Vagina (tissue), 2 donors: ENCODE data around the gene ARG2. TPM values are rescaled to one million over a fixed set of nuclear protein-coding genes. Genes with fewer than 3 reads are reported as not detected.
A peak's percentile ranks its signal among the peaks of the same experiment; 100 is the strongest.
"Not testable (repeated sequence)": the region's sequence is repeated elsewhere in the genome, so short reads cannot be mapped to it uniquely, and the experiment has no call there.

Experiments used
- DNase-seq, 2 donors: peaks; one replicate each; pipeline ENCODE4 v3.0.0-alpha.2; 2017; ENCODE audit errors: extremely low spot score in 2 of 2
- H3K27ac ChIP-seq: fragments of 200-600 bp; sonication (generic); one replicate; pipeline ENCODE4 v1.5.1; 2019
- H3K27me3 ChIP-seq: fragments of 200-600 bp; sonication (generic); one replicate; pipeline ENCODE4 v1.5.1; 2019
- H3K36me3 ChIP-seq, 2 donors: fragments of 200-600 bp; sonication (generic); one replicate each; pipeline ENCODE4 v1.5.1; 2017 to 2019
- H3K4me1 ChIP-seq: fragments of 200-600 bp; sonication (generic); one replicate; pipeline ENCODE4 v1.5.1; 2019
- H3K4me3 ChIP-seq, 2 donors: fragments of 200-600 bp; sonication (generic); 1 replicate in 1 of 2; 2 replicates in 1 of 2; pipeline ENCODE4 v1.5.1; 2016 to 2019
- H3K9me3 ChIP-seq: fragments of 200-600 bp; sonication (generic); one replicate; pipeline ENCODE4 v1.5.1; 2019
- POLR2A ChIP-seq, 2 donors: fragments of 450-650 bp; IDR thresholded peaks; one replicate each; pipeline ENCODE4 v1.6.1; 2017; ENCODE audit warnings: antibody characterized with exemption in 2 of 2, mild to moderate bottlenecking in 2 of 2, moderate library complexity in 2 of 2
- POLR2AphosphoS5 ChIP-seq, 2 donors: sonication (generic); formaldehyde crosslinking; IDR thresholded peaks; one replicate each; pipeline ENCODE4 v1.9.0; 2017; ENCODE audit warnings: antibody characterized with exemption in 2 of 2, mild to moderate bottlenecking in 2 of 2, low read depth in 1 of 2; ENCODE audit not compliant: insufficient read depth in 1 of 2
- intact Hi-C: fragments of 100-400 bp; cut with DNase I; formaldehyde crosslinking; loops from one replicate; pipeline ENCODE4 v1.15.1; 2023
- total RNA-seq: library from RNA; depleted of rRNA; stranded (reverse); fragments of >200 nt; gene quantifications from one replicate; pipeline ENCODE4 v1.2.3, GENCODE V29; 2016
- TF ChIP-seq, protein P1 (sequence below), 3 experiments: fragments of 450-650 bp in 2 of 3; fragments of 200-600 bp in 1 of 3; sonication (generic) in 1 of 3; IDR thresholded peaks; one replicate each; pipeline ENCODE4 v1.5.1; 2017 to 2019; ENCODE audit warnings: antibody characterized with exemption in 3 of 3, mild to moderate bottlenecking in 2 of 3, moderate library complexity in 2 of 3

The ARG2 gene
- total RNA-seq, 1 donor from 2014 or later = 14.2 TPM

GRCh38 chr14:67622675-67623074, 3.0 kb downstream of the ARG2 start:
- Histone ChIP-seq H3K27ac (peak overlapping the region; percentile 85), H3K4me3 (no peak overlapping the region), H3K27me3 (no peaks in the 10 kb centered on the region), H3K36me3 (no peaks in the 10 kb centered on the region), H3K4me1 (peaks cover 29% of the 10 kb centered on the region), H3K9me3 (no peaks in the 10 kb centered on the region)
- DNase-seq = no peak
- peak in 1 of 2 donors; percentile 30 for TF ChIP-seq POLR2AphosphoS5 (IDR thresholded peaks at IDR 0.05; ENCODE audit: insufficient read depth in 1 of 2, low read depth in 1 of 2)
- TF ChIP-seq, protein P1, sequence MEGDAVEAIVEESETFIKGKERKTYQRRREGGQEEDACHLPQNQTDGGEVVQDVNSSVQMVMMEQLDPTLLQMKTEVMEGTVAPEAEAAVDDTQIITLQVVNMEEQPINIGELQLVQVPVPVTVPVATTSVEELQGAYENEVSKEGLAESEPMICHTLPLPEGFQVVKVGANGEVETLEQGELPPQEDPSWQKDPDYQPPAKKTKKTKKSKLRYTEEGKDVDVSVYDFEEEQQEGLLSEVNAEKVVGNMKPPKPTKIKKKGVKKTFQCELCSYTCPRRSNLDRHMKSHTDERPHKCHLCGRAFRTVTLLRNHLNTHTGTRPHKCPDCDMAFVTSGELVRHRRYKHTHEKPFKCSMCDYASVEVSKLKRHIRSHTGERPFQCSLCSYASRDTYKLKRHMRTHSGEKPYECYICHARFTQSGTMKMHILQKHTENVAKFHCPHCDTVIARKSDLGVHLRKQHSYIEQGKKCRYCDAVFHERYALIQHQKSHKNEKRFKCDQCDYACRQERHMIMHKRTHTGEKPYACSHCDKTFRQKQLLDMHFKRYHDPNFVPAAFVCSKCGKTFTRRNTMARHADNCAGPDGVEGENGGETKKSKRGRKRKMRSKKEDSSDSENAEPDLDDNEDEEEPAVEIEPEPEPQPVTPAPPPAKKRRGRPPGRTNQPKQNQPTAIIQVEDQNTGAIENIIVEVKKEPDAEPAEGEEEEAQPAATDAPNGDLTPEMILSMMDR (IDR thresholded peaks at IDR 0.05) = no peak
- intact Hi-C loops = loop anchor here (5.0 kb wide), 1 partner anchor 45 kb away; no protein-coding TSS in a partner anchor

GRCh38 chr14:67623114-67623513, 3.4 kb downstream of the ARG2 start:
- peak overlapping the region; percentile 85 for H3K27ac ChIP-seq
- no peaks in the 10 kb centered on the region for H3K27me3 ChIP-seq
- no peak overlapping the region for H3K4me3 ChIP-seq
- TF ChIP-seq, protein P1 (IDR thresholded peaks at IDR 0.05) = no peak
- TF ChIP-seq POLR2AphosphoS5 (IDR thresholded peaks at IDR 0.05; ENCODE audit: insufficient read depth in 1 of 2, low read depth in 1 of 2) (peak in 1 of 2 donors; percentile 32), POLR2A (IDR thresholded peaks at IDR 0.05) (no peak)
- no peak for DNase-seq
- no peaks in the 10 kb centered on the region for H3K9me3 ChIP-seq
- H3K36me3 ChIP-seq = no peaks in the 10 kb centered on the region
- intact Hi-C loops = loop anchor here (5.0 kb wide), 1 partner anchor 44 kb away; no protein-coding TSS in a partner anchor
- H3K4me1 ChIP-seq = peaks cover 29% of the 10 kb centered on the region

DNA sequence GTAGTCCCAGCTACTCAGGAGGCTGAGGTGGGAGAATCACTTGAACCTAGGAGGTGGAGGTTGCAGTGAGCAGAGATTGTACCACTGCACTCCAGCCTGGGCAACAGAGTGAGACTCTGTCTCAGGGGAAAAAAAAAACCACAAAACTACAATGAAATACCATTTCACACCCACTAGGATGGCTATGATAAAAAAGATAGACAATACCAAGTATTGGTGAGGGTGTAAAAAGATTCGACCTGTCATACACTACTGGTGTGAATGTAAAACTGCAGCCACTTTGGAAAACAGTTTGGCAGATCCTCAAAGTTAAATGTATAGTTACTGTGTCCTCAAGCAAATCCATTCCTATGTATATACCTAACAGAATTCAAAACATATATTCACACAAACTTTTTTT, 6.4 kb downstream of the ARG2 start:
- H3K4me3 ChIP-seq, H3K36me3 ChIP-seq, H3K9me3 ChIP-seq, H3K27ac ChIP-seq, H3K4me1 ChIP-seq, DNase-seq, H3K27me3 ChIP-seq, intact Hi-C loops: not testable (repeated sequence)

DNA sequence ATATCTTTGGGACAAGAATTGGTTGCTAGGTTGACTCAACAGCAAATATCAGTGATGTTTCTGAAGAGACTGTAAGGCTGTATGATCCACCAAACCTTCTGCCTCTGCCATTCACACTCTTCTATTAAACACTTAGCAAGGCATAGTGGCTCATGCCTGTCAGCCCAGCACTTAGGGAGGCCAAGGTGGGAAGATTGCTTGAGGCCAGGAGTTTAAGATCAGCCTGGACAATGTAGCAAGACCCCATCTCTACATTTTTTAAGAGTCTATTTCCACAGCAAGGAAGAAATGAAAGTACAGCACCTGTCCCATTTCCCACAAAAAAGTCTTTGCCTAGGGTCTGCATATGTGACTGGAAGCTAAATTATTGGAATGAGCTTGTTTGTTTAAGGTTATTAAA, 7.8 kb downstream of the ARG2 start:
- Histone ChIP-seq H3K36me3 (no peaks in the 10 kb centered on the region), H3K4me1 (peaks cover 9% of the 10 kb centered on the region), H3K27me3 (no peaks in the 10 kb centered on the region), H3K4me3 (no peak overlapping the region), H3K27ac (no peak overlapping the region), H3K9me3 (no peaks in the 10 kb centered on the region)
- TF ChIP-seq POLR2A (IDR thresholded peaks at IDR 0.05) (no peak), POLR2AphosphoS5 (IDR thresholded peaks at IDR 0.05; ENCODE audit: insufficient read depth in 1 of 2, low read depth in 1 of 2) (no peak)
- TF ChIP-seq, protein P1 (IDR thresholded peaks at IDR 0.05) = no peak
- DNase-seq = no peak
- intact Hi-C loops = no loop called here

- intact Hi-C loops = no loop called here
- TF ChIP-seq, protein P1 (IDR thresholded peaks at IDR 0.05) = no peak
- TF ChIP-seq POLR2AphosphoS5 (IDR thresholded peaks at IDR 0.05; ENCODE audit: insufficient read depth in 1 of 2, low read depth in 1 of 2) = no peak
Measured at GRCh38 chr14:67630186-67630585, 10.5 kb downstream of the ARG2 start.

GRCh38 chr14:67630938-67631337, 11.2 kb downstream of the ARG2 start:
- DNase-seq = no peak

More at GRCh38 chr14:67630186-67630585, 10.5 kb downstream of the ARG2 start:
- Histone ChIP-seq H3K4me1 (no peaks in the 10 kb centered on the region), H3K27me3 (no peaks in the 10 kb centered on the region), H3K36me3 (no peaks in the 10 kb centered on the region), H3K9me3 (no peaks in the 10 kb centered on the region), H3K27ac (no peak overlapping the region), H3K4me3 (no peak overlapping the region)
- no peak for DNase-seq

More at GRCh38 chr14:67630938-67631337, 11.2 kb downstream of the ARG2 start:
- Histone ChIP-seq H3K4me1 (no peaks in the 10 kb centered on the region), H3K27me3 (no peaks in the 10 kb centered on the region), H3K4me3 (no peak overlapping the region), H3K9me3 (no peaks in the 10 kb centered on the region), H3K36me3 (no peaks in the 10 kb centered on the region), H3K27ac (no peak overlapping the region)
- TF ChIP-seq POLR2A (IDR thresholded peaks at IDR 0.05) = no peak
- no peak for TF ChIP-seq POLR2AphosphoS5 (IDR thresholded peaks at IDR 0.05; ENCODE audit: insufficient read depth in 1 of 2, low read depth in 1 of 2)
- TF ChIP-seq, protein P1 (IDR thresholded peaks at IDR 0.05) = no peak
- intact Hi-C loops = no loop called here
